Measurements from ENCODE around the gene PPP1R16B. TPM values are rescaled to one million over a fixed set of nuclear protein-coding genes. Genes with fewer than 3 reads are reported as not detected.

Gene PPP1R16B
- total and polyA plus RNA-seq, 4 donors, result 22.0 to 55.2 (median 37.8) TPM

DNA sequence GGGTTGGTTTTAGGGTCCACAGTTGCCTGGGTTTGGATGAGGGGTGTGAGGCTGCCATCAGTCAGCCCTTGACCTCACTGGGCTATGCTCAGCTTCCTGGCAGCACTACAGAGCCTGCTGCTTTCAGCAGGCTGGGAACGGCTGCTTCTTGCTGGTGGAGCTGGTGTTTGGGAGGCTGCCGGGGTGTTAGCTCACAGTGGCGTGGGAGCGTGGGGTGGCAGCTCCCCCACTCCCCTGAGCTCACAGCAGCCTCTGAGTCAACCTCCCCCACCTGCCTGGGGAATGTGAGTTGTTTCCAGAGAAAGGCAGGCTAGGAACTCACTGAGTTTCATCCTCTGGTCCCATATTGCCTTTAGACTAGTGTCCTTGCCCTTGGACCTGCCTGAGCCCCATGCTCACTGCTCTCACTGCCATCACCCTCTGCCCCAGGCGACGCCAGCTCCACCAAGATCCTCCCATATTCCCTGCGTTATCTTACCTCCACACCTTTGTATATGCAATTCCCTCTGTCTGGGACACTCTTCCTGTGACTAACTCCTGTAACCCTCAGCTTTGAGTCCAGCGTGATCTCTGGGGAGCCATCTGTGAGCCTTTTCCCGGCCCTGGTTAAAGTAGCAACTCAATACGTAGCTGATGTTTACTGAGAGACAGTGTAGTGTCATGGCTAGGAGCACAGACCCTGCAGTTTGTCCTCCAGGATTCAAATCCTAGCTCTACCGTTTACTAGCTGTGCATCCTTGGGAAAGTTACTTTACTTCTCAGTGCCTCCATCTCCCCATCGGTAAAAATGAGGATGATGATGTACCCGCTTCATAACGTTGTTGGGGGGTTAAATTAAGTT lies 34.8 kb downstream of the PPP1R16B start:
- Histone ChIP-seq H3K9me3 (ENCODE audit: control insufficient read depth, insufficient read depth, low read length) (no peaks in the 10 kb centered on the region), H3K4me1 (ENCODE audit: control insufficient read depth, insufficient read depth, low read length) (no peaks in the 10 kb centered on the region), H3K4me3 (ENCODE audit: low read depth, low read length) (no peak overlapping the region), H3K36me3 (ENCODE audit: control insufficient read depth, insufficient read depth, low read length) (peaks cover 26% of the 10 kb centered on the region), H3K27ac (ENCODE audit: low read depth, low read length) (no peak overlapping the region), H3K27me3 (ENCODE audit: control insufficient read depth, insufficient read depth, low read length) (no peaks in the 10 kb centered on the region)
- no peak for DNase-seq (ENCODE audit: low read depth in 4 of 6, low spot score in 6 of 6)
- WGBS (ENCODE audit: insufficient coverage), result 94% methylated on average over 6 of the region's 14 CpGs

DNA sequence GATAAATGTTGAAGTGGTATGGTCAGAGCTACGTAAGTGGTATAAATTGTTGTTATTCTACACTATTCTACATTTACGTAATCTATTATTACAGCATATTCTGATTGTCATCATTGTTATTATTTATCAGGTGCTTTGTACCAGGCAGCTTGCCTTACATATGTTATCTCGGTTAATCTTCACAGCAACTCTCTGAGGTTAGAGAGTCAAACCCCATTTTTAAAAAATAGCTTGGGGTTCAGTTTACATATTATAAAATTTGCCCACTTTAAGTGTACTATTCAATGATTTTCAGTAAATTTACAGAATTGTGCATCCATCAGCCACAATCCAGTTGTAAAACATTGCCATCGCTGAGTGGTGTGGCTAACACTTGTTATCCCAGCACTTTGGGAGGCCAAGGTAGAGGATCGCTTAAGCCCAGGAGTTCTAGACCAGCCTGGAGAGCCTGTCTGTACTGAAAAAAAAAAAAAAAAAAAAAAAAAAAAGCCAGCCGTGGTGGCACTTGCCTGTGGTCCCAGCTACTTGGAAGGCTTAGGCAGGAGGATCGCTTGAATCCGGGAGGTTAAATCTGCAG lies 35.5 kb downstream of the PPP1R16B start:
- Histone ChIP-seq H3K4me3 (ENCODE audit: low read depth, low read length) (no peak overlapping the region), H3K36me3 (ENCODE audit: control insufficient read depth, insufficient read depth, low read length) (peaks cover 21% of the 10 kb centered on the region), H3K27ac (ENCODE audit: low read depth, low read length) (no peak overlapping the region), H3K27me3 (ENCODE audit: control insufficient read depth, insufficient read depth, low read length) (no peaks in the 10 kb centered on the region), H3K9me3 (ENCODE audit: control insufficient read depth, insufficient read depth, low read length) (no peaks in the 10 kb centered on the region), H3K4me1 (ENCODE audit: control insufficient read depth, insufficient read depth, low read length) (no peaks in the 10 kb centered on the region)
- no peak for DNase-seq (ENCODE audit: low read depth in 4 of 6, low spot score in 6 of 6)
- 88% methylated on average over 4 of the region's 8 CpGs for WGBS (ENCODE audit: insufficient coverage)

DNA sequence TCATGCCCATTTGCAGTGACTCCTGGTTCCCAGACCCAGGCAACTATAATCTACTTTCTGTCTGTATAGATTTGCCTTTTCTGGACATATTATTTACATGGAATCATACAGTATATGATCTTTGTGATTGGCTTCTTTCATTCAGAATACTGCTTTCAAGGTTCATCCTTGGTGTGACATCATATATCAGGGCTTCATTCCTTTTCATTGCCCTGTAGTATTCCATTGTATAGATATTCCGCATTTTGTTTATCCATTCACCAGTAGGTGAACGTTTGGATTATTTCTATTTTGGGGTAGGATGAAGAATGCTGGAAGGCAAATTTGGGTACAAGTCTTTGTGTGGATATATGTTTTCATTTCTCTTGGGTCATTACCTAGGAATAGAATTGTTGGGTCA lies 36.1 kb downstream of the PPP1R16B start:
- no peak overlapping the region for H3K4me3 ChIP-seq (ENCODE audit: low read depth, low read length)
- no peaks in the 10 kb centered on the region for H3K27me3 ChIP-seq (ENCODE audit: control insufficient read depth, insufficient read depth, low read length)
- no peak overlapping the region for H3K27ac ChIP-seq (ENCODE audit: low read depth, low read length)
- H3K4me1 ChIP-seq (ENCODE audit: control insufficient read depth, insufficient read depth, low read length), result no peaks in the 10 kb centered on the region
- DNase-seq (ENCODE audit: low read depth in 4 of 6, low spot score in 6 of 6), result no peak
- no CpG with 5 or more reads among the region's 2 CpGs for WGBS (ENCODE audit: insufficient coverage)
- no peaks in the 10 kb centered on the region for H3K9me3 ChIP-seq (ENCODE audit: control insufficient read depth, insufficient read depth, low read length)
- H3K36me3 ChIP-seq (ENCODE audit: control insufficient read depth, insufficient read depth, low read length), result peaks cover 17% of the 10 kb centered on the region

DNA sequence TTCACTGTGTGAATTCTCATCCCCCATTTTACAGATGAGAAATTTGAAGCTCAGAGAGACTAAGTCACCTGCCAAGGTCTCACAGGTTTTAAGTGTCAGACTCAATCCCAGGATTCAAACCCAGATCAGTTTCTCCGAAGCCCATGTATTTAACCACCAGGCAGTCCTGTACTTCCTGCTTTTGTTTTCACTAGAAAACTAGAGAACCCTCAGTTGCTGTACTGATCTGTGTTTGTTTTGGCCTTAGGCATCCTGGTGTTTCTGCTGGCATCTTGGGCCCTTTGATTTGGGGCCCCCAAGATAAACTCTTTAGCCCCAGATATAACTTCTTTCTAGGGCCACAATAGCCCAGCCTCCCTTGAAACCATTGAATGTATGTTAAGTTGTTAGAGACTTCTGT lies 36.5 kb downstream of the PPP1R16B start:
- no peak for DNase-seq (ENCODE audit: low read depth in 4 of 6, low spot score in 6 of 6)
- no peaks in the 10 kb centered on the region for H3K9me3 ChIP-seq (ENCODE audit: control insufficient read depth, insufficient read depth, low read length)
- peaks cover 17% of the 10 kb centered on the region for H3K36me3 ChIP-seq (ENCODE audit: control insufficient read depth, insufficient read depth, low read length)
- H3K27me3 ChIP-seq (ENCODE audit: control insufficient read depth, insufficient read depth, low read length), result no peaks in the 10 kb centered on the region
- H3K27ac ChIP-seq (ENCODE audit: low read depth, low read length), result no peak overlapping the region
- no peaks in the 10 kb centered on the region for H3K4me1 ChIP-seq (ENCODE audit: control insufficient read depth, insufficient read depth, low read length)
- WGBS (ENCODE audit: insufficient coverage), result 38% methylated on average over 1 of the region's 1 CpG
- H3K4me3 ChIP-seq (ENCODE audit: low read depth, low read length), result no peak overlapping the region

DNA sequence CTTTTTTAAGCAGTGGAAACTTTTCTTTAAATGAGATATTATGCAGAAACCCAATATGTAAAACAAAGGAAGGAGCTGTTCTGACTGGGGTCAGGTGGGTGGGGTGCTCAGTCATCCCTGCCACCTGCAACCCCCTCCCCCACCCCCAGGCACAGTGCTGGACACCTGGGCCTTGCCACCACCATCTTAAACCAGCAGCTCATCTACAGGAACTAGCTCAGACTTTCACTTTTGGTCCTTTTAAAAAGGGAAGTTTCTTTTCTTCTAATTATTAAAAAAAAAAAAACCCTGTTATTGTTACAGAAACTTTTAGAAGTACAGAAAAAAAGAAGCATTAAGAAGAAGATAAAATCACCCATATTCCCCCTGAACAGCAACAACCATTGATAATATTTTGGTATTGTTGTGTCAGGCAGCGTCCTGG lies 37.1 kb downstream of the PPP1R16B start:
- Histone ChIP-seq H3K4me1 (ENCODE audit: control insufficient read depth, insufficient read depth, low read length) (no peaks in the 10 kb centered on the region), H3K9me3 (ENCODE audit: control insufficient read depth, insufficient read depth, low read length) (no peaks in the 10 kb centered on the region), H3K36me3 (ENCODE audit: control insufficient read depth, insufficient read depth, low read length) (peaks cover 17% of the 10 kb centered on the region), H3K27me3 (ENCODE audit: control insufficient read depth, insufficient read depth, low read length) (no peaks in the 10 kb centered on the region), H3K27ac (ENCODE audit: low read depth, low read length) (no peak overlapping the region), H3K4me3 (ENCODE audit: low read depth, low read length) (no peak overlapping the region)
- no CpG with 5 or more reads among the region's 1 CpG for WGBS (ENCODE audit: insufficient coverage)
- DNase-seq (ENCODE audit: low read depth in 4 of 6, low spot score in 6 of 6), result no peak

DNA sequence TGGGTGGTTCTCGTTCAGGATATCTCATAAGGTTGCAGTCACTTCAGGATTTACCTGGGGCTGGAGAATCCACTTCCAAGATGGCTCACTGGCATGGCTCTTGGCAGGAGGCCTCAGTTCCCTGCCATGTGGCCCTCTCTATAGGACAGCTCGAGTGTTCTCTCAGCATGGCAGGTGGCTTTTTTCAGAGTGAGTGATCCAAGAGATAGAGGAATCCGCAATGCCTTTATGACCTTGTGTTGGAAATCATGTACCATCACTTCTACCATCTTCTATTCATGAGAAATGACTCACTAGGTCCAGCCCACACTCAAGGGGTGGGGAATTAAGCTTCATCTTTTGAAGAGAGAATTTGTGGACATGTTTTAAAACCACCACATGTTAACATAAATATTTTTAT lies 37.8 kb downstream of the PPP1R16B start:
- 71% methylated on average over 1 of the region's 3 CpGs for WGBS (ENCODE audit: insufficient coverage)

DNA sequence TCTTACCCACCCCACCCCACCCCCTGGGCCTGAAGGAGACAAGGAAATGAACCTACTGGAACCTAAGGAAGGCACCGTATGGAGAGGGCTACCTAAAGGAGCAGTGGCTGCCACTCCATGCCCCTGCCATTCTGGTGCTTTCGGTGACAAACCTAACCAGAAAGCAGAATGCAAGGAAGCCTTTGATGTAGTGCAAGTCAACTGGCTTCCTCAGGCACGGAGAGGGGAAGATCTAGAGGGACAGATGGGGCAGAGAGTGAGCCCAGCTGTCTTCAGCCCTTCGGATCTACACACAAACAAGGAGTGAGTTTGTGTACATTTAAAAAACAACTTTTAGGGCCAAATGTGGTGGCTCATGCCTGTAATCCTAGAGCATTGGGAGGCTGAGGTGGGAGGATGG lies 39.5 kb downstream of the PPP1R16B start:
- DNase-seq (ENCODE audit: low read depth in 4 of 6, low spot score in 6 of 6), result no peak
- Histone ChIP-seq H3K9me3 (ENCODE audit: control insufficient read depth, insufficient read depth, low read length) (no peaks in the 10 kb centered on the region), H3K4me3 (ENCODE audit: low read depth, low read length) (no peak overlapping the region), H3K27ac (ENCODE audit: low read depth, low read length) (no peak overlapping the region), H3K36me3 (ENCODE audit: control insufficient read depth, insufficient read depth, low read length) (peaks cover 4% of the 10 kb centered on the region), H3K27me3 (ENCODE audit: control insufficient read depth, insufficient read depth, low read length) (no peaks in the 10 kb centered on the region), H3K4me1 (ENCODE audit: control insufficient read depth, insufficient read depth, low read length) (no peaks in the 10 kb centered on the region)
- WGBS (ENCODE audit: insufficient coverage), result 92% methylated on average over 2 of the region's 4 CpGs

More for the DNA sequence above, 37.8 kb downstream of the PPP1R16B start:
- Histone ChIP-seq H3K27ac (ENCODE audit: low read depth, low read length) (no peak overlapping the region), H3K9me3 (ENCODE audit: control insufficient read depth, insufficient read depth, low read length) (no peaks in the 10 kb centered on the region), H3K27me3 (ENCODE audit: control insufficient read depth, insufficient read depth, low read length) (no peaks in the 10 kb centered on the region), H3K4me3 (ENCODE audit: low read depth, low read length) (no peak overlapping the region), H3K36me3 (ENCODE audit: control insufficient read depth, insufficient read depth, low read length) (peaks cover 12% of the 10 kb centered on the region), H3K4me1 (ENCODE audit: control insufficient read depth, insufficient read depth, low read length) (no peaks in the 10 kb centered on the region)
- no peak for DNase-seq (ENCODE audit: low read depth in 4 of 6, low spot score in 6 of 6)

DNA sequence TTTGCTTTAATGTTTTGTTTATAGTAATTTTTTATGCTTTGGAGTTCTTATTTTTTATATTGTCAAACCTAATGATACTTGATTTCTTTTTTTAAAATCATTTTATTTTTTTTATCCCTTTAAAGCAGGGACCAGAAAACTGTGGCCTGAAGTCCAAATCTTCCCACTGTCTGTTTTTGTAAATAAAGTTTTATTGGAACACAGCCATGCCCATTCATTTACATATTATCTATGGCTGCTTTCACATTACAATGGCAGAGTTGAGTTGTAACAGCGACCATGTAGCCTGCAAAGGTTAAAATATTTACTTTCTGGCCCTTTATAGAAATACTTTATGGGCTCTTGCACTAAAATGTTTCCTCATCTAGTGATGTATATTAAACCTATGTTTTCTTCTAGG lies 42.3 kb downstream of the PPP1R16B start:
- DNase-seq (ENCODE audit: low read depth in 4 of 6, low spot score in 6 of 6), result no peak
- H3K27ac ChIP-seq (ENCODE audit: low read depth, low read length), result no peak overlapping the region
- no peaks in the 10 kb centered on the region for H3K9me3 ChIP-seq (ENCODE audit: control insufficient read depth, insufficient read depth, low read length)
- no peaks in the 10 kb centered on the region for H3K27me3 ChIP-seq (ENCODE audit: control insufficient read depth, insufficient read depth, low read length)
- no CpG with 5 or more reads among the region's 1 CpG for WGBS (ENCODE audit: insufficient coverage)
- H3K36me3 ChIP-seq (ENCODE audit: control insufficient read depth, insufficient read depth, low read length), result no peaks in the 10 kb centered on the region
- H3K4me3 ChIP-seq (ENCODE audit: low read depth, low read length), result no peak overlapping the region
- H3K4me1 ChIP-seq (ENCODE audit: control insufficient read depth, insufficient read depth, low read length), result no peaks in the 10 kb centered on the region

DNA sequence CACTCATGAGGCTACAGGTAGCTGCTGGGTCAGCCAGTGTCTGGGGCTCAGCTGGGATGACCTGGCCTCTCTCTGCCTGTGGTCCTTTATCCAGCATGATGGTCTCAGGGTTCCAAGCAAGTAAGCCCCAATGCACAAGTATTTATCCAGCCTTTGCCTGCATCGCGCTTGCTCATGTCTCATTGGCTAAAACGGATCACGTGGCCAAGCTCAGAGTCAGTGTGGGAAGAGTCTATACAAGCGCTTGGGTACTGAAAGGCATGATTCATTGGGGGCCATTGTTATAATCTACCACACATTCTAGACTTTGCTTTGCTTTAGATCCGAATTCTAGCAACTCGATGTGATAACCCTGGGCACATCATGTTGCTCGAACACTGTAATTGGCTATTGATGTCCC lies 48.3 kb downstream of the PPP1R16B start:
- H3K36me3 ChIP-seq (ENCODE audit: control insufficient read depth, insufficient read depth, low read length), result no peaks in the 10 kb centered on the region
- H3K9me3 ChIP-seq (ENCODE audit: control insufficient read depth, insufficient read depth, low read length), result no peaks in the 10 kb centered on the region
- DNase-seq (ENCODE audit: low read depth in 4 of 6, low spot score in 6 of 6), result no peak
- no peak overlapping the region for H3K27ac ChIP-seq (ENCODE audit: low read depth, low read length)
- H3K4me3 ChIP-seq (ENCODE audit: low read depth, low read length), result no peak overlapping the region
- H3K27me3 ChIP-seq (ENCODE audit: control insufficient read depth, insufficient read depth, low read length), result no peaks in the 10 kb centered on the region
- no peaks in the 10 kb centered on the region for H3K4me1 ChIP-seq (ENCODE audit: control insufficient read depth, insufficient read depth, low read length)
- 100% methylated on average over 1 of the region's 8 CpGs for WGBS (ENCODE audit: insufficient coverage)

DNA sequence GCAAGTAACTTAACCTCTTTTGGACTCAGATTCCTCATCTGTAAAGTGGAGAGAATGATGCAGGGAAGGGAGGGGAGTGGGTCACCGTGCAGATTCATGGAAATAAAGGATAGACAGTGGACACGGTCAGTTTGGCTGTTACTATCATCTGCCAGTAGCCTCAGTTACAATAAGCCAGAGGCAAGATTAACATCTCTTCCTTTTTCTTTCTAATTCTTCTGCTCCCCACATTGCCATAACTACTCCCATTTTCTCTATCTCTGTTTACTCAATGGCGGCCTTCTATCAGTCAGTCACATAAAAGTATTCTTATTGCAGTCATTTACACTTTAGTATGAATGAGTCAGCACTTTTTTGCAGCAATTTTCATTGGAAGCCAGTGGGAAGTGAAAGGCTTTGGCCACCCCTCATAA lies 49.2 kb downstream of the PPP1R16B start:
- no CpG with 5 or more reads among the region's 3 CpGs for WGBS (ENCODE audit: insufficient coverage)
- DNase-seq (ENCODE audit: low read depth in 4 of 6, low spot score in 6 of 6), result no peak
- Histone ChIP-seq H3K27ac (ENCODE audit: low read depth, low read length) (no peak overlapping the region), H3K4me1 (ENCODE audit: control insufficient read depth, insufficient read depth, low read length) (no peaks in the 10 kb centered on the region), H3K9me3 (ENCODE audit: control insufficient read depth, insufficient read depth, low read length) (no peaks in the 10 kb centered on the region), H3K27me3 (ENCODE audit: control insufficient read depth, insufficient read depth, low read length) (no peaks in the 10 kb centered on the region), H3K4me3 (ENCODE audit: low read depth, low read length) (no peak overlapping the region), H3K36me3 (ENCODE audit: control insufficient read depth, insufficient read depth, low read length) (no peaks in the 10 kb centered on the region)
